ENCODE data around the gene KCTD11.

Gene KCTD11

DNA sequence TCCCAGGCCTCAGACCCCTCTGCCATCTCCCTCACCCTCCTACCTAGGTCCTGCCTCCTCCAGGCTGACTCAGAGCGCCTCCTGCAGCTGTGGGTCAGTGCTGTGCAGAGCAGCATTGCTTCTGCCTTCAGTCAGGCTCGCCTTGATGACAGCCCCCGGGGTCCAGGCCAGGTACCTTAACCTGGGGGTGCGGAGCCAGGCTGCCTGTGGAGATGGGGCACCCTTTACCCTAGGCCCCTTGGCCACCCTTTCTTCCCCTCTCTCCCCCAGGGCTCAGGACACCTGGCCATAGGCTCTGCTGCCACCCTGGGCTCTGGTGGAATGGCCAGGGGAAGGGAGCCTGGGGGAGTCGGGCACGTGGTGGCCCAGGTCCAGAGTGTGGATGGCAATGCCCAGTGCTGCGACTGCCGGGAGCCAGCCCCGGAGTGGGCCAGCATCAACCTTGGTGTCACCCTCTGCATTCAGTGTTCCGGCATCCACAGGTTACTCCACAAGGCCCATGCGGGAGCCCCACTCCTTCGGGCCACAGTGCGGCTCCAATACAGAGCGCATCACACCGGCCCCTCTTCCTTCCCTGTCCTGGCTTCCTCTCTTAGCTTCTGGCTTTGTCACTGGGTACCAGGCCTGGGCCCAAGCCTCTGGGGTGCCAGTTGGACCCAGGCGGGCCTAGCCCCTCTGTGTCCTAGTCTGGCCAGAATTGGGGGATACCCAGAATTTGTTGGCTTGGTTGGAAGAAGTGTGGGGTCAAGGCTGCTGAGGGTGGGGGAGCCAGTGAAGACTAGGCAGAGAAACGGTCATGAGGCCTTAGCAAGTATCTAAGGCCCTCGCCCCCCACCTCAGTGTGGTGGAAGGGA, 5.0 kb upstream of the KCTD11 start:
- no peak overlapping the region for H3K9ac ChIP-seq (ENCODE audit: low read length in 2 of 2)
- peaks cover 22% of the 10 kb centered on the region for H3K4me1 ChIP-seq (ENCODE audit: control insufficient read depth, insufficient read depth, low read length)
- no peaks in the 10 kb centered on the region for H3K9me3 ChIP-seq (ENCODE audit: control insufficient read depth in 2 of 2, low read length in 2 of 2)
- H3K27me3 ChIP-seq (ENCODE audit: control insufficient read depth in 1 of 2, insufficient read depth in 2 of 2, low read length in 2 of 2) = peaks cover 3 to 11% of the 10 kb centered on the region in 2 donors
- no peak overlapping the region for H3K4me3 ChIP-seq (ENCODE audit: low read length in 2 of 2)
- no peak overlapping the region for H3K27ac ChIP-seq (ENCODE audit: low read length)
- no peaks in the 10 kb centered on the region for H3K36me3 ChIP-seq (ENCODE audit: control insufficient read depth in 2 of 2, insufficient read depth in 2 of 2, low read length in 2 of 2)

DNA sequence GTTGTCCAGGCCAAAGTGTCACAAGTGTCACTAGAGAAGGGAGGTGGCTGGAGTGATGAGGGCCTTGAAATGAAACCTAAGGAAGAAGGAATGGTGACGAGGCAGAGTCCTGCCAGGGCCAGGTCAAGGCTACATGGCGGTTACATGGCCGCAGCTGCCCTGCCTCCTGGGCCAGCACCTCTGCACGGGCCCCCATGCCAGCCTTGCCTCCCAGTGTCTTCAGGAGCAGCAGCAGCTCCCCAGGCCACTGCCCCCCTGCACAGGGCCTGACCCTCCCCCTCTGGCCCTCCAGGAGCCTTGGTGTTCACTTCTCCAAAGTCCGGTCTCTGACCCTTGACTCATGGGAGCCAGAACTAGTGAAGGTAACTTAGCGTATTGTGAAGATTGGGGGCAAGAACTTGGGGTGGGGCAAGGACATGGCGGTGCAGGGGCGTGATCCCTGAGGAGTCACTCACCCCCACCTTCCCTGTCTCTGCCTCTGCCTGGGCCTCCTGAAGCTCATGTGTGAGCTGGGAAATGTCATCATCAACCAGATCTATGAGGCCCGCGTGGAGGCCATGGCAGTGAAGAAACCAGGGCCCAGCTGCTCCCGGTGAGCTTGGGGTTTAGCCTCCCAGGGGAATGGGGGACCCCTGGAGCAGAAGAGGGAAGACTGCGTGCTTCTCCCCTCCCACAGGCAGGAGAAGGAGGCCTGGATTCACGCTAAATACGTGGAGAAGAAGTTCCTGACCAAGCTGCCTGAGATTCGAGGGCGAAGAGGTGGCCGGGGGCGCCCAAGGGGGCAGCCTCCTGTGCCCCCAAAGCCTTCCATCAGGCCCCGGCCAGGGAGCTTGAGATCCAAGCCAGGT, 4.1 kb upstream of the KCTD11 start:
- Histone ChIP-seq H3K9ac (ENCODE audit: low read length in 2 of 2) (no peak overlapping the region), H3K36me3 (ENCODE audit: control insufficient read depth in 2 of 2, insufficient read depth in 2 of 2, low read length in 2 of 2) (no peaks in the 10 kb centered on the region), H3K4me3 (ENCODE audit: low read length in 2 of 2) (no peak overlapping the region), H3K4me1 (ENCODE audit: control insufficient read depth, insufficient read depth, low read length) (peaks cover 29% of the 10 kb centered on the region), H3K27ac (ENCODE audit: low read length) (no peak overlapping the region), H3K9me3 (ENCODE audit: control insufficient read depth in 2 of 2, low read length in 2 of 2) (no peaks in the 10 kb centered on the region), H3K27me3 (ENCODE audit: control insufficient read depth in 1 of 2, insufficient read depth in 2 of 2, low read length in 2 of 2) (peaks cover 3 to 10% of the 10 kb centered on the region in 2 donors)

DNA sequence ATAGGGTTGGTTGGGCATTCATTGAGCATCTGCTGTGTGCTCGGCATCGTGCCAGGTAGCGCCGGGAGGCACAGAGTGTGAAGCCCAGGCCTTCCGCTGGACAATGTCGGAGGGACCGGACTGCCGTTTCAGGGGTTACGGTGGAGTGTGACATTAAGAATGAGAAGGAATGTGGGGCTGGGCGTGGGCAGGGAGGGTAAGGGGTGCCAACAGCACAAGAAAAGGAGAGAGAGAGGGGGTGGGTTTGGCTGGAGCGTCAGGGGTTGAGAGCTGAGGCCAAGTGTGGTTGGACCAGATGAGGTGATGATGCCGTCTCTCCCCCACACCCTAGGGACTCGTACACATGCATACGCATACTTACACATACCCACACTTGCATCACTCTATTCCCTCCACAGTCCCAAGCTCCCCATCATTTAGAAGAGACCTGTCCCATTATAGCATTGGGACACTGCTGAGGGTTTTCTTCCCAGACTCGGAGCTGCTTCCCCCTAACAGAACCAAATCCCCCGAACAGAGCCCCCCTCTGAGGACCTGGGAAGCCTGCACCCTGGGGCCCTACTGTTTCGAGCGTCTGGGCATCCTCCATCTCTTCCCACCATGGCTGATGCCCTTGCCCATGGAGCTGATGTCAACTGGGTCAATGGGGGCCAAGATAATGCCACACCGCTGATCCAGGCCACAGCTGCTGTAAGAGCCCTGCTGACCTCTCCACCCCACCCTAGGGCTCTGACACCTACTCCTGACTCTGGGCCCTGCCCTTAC, 3.3 kb upstream of the KCTD11 start:
- Histone ChIP-seq H3K27ac (ENCODE audit: low read length) (no peak overlapping the region), H3K9ac (ENCODE audit: low read length in 2 of 2) (no peak overlapping the region), H3K4me3 (ENCODE audit: low read length in 2 of 2) (no peak overlapping the region), H3K27me3 (ENCODE audit: control insufficient read depth in 1 of 2, insufficient read depth in 2 of 2, low read length in 2 of 2) (peaks cover 3 to 4% of the 10 kb centered on the region in 2 donors), H3K4me1 (ENCODE audit: control insufficient read depth, insufficient read depth, low read length) (peaks cover 37% of the 10 kb centered on the region), H3K36me3 (ENCODE audit: control insufficient read depth in 2 of 2, insufficient read depth in 2 of 2, low read length in 2 of 2) (no peaks in the 10 kb centered on the region), H3K9me3 (ENCODE audit: control insufficient read depth in 2 of 2, low read length in 2 of 2) (no peaks in the 10 kb centered on the region)

DNA sequence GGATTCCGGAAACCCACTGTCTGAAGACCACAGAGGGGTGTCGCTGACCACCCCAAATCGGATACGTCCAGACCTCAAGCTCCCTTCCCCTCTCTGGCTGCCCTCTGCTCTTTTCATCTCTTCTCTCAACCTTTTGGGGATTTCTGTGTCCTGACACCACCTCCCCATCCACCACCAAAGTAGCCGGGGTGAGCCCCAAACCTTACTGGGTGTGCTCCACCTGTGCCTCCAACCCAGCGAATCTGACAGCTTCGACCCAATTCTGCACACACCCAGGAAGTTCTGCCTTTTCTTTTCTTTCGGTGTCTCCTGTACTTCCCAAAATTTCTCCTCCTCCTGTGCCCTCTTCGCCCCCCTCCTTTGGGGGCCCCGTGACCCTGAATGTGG, 534 bp downstream of the KCTD11 start:
- peaks cover 56% of the 10 kb centered on the region for H3K4me1 ChIP-seq (ENCODE audit: control insufficient read depth, insufficient read depth, low read length)
- no peaks in the 10 kb centered on the region for H3K9me3 ChIP-seq (ENCODE audit: control insufficient read depth in 2 of 2, low read length in 2 of 2)
- peak overlapping the region; percentile 96 for H3K27ac ChIP-seq (ENCODE audit: low read length)
- peaks cover 0 to 3% of the 10 kb centered on the region in 2 donors for H3K27me3 ChIP-seq (ENCODE audit: control insufficient read depth in 1 of 2, insufficient read depth in 2 of 2, low read length in 2 of 2)
- H3K36me3 ChIP-seq (ENCODE audit: control insufficient read depth in 2 of 2, insufficient read depth in 2 of 2, low read length in 2 of 2) = no peaks in the 10 kb centered on the region
- peak overlapping the region; percentile 82 to 85 for H3K9ac ChIP-seq (ENCODE audit: low read length in 2 of 2)
- H3K4me3 ChIP-seq (ENCODE audit: low read length in 2 of 2) = peak overlapping the region; percentile 87 to 90

DNA sequence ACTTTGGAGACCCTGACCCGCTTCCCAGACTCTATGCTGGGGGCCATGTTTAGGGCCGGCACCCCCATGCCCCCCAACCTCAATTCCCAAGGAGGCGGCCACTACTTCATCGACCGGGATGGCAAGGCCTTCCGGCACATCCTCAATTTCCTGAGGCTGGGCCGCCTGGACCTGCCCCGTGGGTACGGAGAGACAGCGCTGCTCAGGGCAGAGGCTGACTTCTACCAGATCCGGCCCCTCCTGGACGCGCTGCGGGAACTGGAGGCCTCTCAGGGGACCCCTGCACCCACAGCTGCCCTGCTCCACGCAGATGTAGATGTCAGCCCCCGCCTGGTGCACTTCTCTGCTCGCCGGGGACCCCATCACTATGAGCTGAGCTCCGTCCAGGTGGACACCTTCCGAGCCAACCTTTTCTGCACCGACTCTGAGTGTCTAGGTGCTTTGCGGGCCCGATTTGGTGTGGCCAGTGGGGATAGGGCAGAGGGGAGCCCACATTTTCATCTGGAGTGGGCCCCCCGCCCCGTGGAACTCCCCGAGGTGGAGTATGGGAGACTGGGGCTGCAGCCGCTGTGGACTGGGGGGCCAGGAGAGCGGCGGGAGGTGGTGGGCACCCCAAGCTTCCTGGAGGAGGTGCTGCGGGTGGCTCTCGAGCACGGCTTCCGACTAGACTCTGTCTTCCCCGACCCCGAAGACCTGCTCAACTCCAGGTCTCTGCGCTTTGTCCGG, 1.1 kb downstream of the KCTD11 start:
- Histone ChIP-seq H3K4me3 (ENCODE audit: low read length in 2 of 2) (peak overlapping the region; percentile 87 to 90), H3K27me3 (ENCODE audit: control insufficient read depth in 1 of 2, insufficient read depth in 2 of 2, low read length in 2 of 2) (peaks cover 0 to 3% of the 10 kb centered on the region in 2 donors), H3K36me3 (ENCODE audit: control insufficient read depth in 2 of 2, insufficient read depth in 2 of 2, low read length in 2 of 2) (no peaks in the 10 kb centered on the region), H3K9me3 (ENCODE audit: control insufficient read depth in 2 of 2, low read length in 2 of 2) (no peaks in the 10 kb centered on the region), H3K27ac (ENCODE audit: low read length) (peak overlapping the region; percentile 2), H3K9ac (ENCODE audit: low read length in 2 of 2) (peak overlapping the region in 1 of 2 donors; percentile 85), H3K4me1 (ENCODE audit: control insufficient read depth, insufficient read depth, low read length) (peaks cover 56% of the 10 kb centered on the region)

DNA sequence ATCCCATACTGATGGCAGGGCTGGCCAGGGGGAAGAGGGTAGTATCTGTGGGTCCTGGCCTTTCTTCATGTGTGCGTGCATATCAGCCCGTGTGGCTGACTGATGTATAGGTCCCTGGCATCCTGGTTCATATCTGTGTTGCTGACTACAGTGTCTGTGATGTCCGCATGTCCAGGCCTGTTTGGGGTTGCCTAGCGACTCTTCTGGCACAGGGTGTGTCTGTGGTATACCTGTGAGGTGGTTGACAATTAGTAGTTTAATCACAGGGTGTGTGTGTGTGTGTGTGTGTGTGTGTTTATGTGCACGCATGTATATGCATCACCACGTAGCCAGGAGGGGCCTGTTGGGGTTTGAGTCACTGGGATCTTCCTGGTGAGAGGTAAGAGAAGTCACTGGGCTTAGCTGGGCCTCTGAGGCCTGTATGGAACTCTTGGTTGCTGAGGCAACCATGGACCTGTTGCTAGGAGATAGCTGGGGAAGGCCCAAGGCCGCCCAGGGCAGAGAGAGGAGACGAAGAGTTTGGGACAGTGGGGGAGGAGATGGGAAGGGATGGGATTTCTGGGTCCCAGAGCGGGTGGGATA, 2.4 kb downstream of the KCTD11 start:
- Histone ChIP-seq H3K9ac (ENCODE audit: low read length in 2 of 2) (peak overlapping the region in 1 of 2 donors; percentile 13), H3K9me3 (ENCODE audit: control insufficient read depth in 2 of 2, low read length in 2 of 2) (no peaks in the 10 kb centered on the region), H3K27me3 (ENCODE audit: control insufficient read depth in 1 of 2, insufficient read depth in 2 of 2, low read length in 2 of 2) (peaks cover 0 to 3% of the 10 kb centered on the region in 2 donors), H3K36me3 (ENCODE audit: control insufficient read depth in 2 of 2, insufficient read depth in 2 of 2, low read length in 2 of 2) (no peaks in the 10 kb centered on the region), H3K4me3 (ENCODE audit: low read length in 2 of 2) (peak overlapping the region in 1 of 2 donors; percentile 29), H3K4me1 (ENCODE audit: control insufficient read depth, insufficient read depth, low read length) (peaks cover 51% of the 10 kb centered on the region), H3K27ac (ENCODE audit: low read length) (peak overlapping the region; percentile 2)

DNA sequence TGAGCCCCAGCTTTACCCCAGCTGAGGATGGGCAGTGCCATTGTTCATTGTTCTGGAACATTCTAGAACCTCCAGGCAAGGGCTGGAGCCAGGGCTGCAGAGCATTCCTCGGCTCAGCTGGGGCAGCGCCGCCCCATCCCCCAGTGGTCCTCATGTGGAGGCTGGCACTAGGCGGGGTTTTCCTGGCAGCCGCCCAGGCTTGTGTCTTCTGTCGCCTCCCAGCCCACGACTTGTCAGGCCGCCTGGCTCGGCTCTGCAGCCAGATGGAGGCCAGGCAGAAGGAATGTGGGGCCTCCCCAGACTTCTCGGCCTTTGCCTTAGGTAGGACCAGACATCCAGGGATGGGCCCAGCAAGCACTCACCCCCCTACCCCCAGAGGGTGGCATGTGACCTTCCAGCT, 3.1 kb downstream of the KCTD11 start, which contains the start of gene TMEM95:
Gene TMEM95 (plus strand): TSS at position 104 of the 400 bp plus-strand sequence. CDS start 49 bp downstream, at position 153.
- peaks cover 0 to 3% of the 10 kb centered on the region in 2 donors for H3K27me3 ChIP-seq (ENCODE audit: control insufficient read depth in 1 of 2, insufficient read depth in 2 of 2, low read length in 2 of 2)
- H3K4me1 ChIP-seq (ENCODE audit: control insufficient read depth, insufficient read depth, low read length) = peaks cover 47% of the 10 kb centered on the region
- H3K9me3 ChIP-seq (ENCODE audit: control insufficient read depth in 2 of 2, low read length in 2 of 2) = no peaks in the 10 kb centered on the region
- peak within 1 kb of the TSS; percentile 2 for H3K27ac ChIP-seq (ENCODE audit: low read length)
- no peaks in the 10 kb centered on the region for H3K36me3 ChIP-seq (ENCODE audit: control insufficient read depth in 2 of 2, insufficient read depth in 2 of 2, low read length in 2 of 2)
- H3K9ac ChIP-seq (ENCODE audit: low read length in 2 of 2) = peak within 1 kb of the TSS in 1 of 2 donors; percentile 13
- H3K4me3 ChIP-seq (ENCODE audit: low read length in 2 of 2) = peak within 1 kb of the TSS in 1 of 2 donors; percentile 29

DNA sequence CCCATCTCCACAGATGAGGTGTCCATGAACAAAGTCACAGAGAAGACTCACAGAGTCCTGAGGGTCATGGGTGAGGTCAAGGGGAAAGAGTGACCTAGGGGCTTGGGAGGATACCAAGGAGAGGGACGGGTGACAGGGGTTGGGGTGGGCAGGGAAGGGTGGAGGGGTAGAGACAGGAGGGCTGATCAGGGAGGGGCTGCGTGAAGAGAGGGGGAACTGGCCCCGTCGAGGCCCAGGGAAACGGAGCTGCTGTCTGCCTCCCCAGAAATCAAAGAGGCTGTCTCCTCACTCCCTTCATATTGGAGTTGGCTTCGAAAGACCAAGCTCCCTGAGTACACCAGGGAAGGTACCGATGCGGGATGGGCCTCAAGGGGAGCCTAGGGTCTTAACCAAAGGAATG, 3.6 kb downstream of the KCTD11 start:
- Histone ChIP-seq H3K27me3 (ENCODE audit: control insufficient read depth in 1 of 2, insufficient read depth in 2 of 2, low read length in 2 of 2) (peaks cover 0 to 3% of the 10 kb centered on the region in 2 donors), H3K27ac (ENCODE audit: low read length) (no peak overlapping the region), H3K9me3 (ENCODE audit: control insufficient read depth in 2 of 2, low read length in 2 of 2) (no peaks in the 10 kb centered on the region), H3K4me3 (ENCODE audit: low read length in 2 of 2) (no peak overlapping the region), H3K9ac (ENCODE audit: low read length in 2 of 2) (no peak overlapping the region), H3K4me1 (ENCODE audit: control insufficient read depth, insufficient read depth, low read length) (peaks cover 43% of the 10 kb centered on the region), H3K36me3 (ENCODE audit: control insufficient read depth in 2 of 2, insufficient read depth in 2 of 2, low read length in 2 of 2) (no peaks in the 10 kb centered on the region)

DNA sequence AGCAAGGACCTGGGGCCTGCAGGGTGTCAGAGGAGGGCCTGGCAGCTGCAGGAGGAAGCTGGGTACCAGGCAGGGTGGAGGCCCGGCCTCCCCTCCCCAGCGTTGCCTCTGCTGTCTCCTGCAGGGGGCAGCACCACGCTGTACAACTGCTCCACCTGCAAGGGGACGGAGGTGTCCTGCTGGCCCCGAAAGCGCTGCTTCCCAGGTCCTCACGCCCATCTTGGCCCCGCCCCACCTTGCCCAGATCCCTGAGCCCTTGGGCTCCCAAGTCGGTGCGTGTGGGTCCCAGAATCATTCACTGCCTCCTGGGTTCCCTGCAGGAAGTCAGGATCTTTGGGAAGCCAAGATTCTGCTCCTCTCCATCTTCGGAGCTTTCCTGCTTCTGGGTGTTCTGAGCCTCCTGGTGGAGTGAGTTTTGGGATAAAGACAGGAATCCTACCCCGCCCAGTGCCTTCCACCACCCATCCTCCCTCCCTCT, 4.1 kb downstream of the KCTD11 start:
- no peak overlapping the region for H3K27ac ChIP-seq (ENCODE audit: low read length)
- peaks cover 38% of the 10 kb centered on the region for H3K4me1 ChIP-seq (ENCODE audit: control insufficient read depth, insufficient read depth, low read length)
- peaks cover 0 to 3% of the 10 kb centered on the region in 2 donors for H3K27me3 ChIP-seq (ENCODE audit: control insufficient read depth in 1 of 2, insufficient read depth in 2 of 2, low read length in 2 of 2)
- H3K9ac ChIP-seq (ENCODE audit: low read length in 2 of 2) = no peak overlapping the region
- no peaks in the 10 kb centered on the region for H3K36me3 ChIP-seq (ENCODE audit: control insufficient read depth in 2 of 2, insufficient read depth in 2 of 2, low read length in 2 of 2)
- H3K9me3 ChIP-seq (ENCODE audit: control insufficient read depth in 2 of 2, low read length in 2 of 2) = no peaks in the 10 kb centered on the region
- H3K4me3 ChIP-seq (ENCODE audit: low read length in 2 of 2) = no peak overlapping the region

All from stomach smooth muscle (tissue), 2 donors.